Tibial nerve (tissue), 4 donors: ENCODE results near the gene SNAP47. TPM values are rescaled to one million over a fixed set of nuclear protein-coding genes. Genes with fewer than 3 reads are reported as not detected.

Source experiments
- DNase-seq, 2 donors: peaks; one replicate each; pipeline ENCODE4 v3.0.0-alpha.2; 2019; ENCODE audit warnings: low spot score in 2 of 2
- H3K27ac ChIP-seq, 4 donors: fragments of 200-600 bp; sonication (generic) in 3 of 4; one replicate each; pipeline ENCODE4 v1.5.1; 2017 to 2019; ENCODE audit warnings: mild to moderate bottlenecking in 1 of 4
- H3K27me3 ChIP-seq, 2 donors: fragments of 200-600 bp; sonication (generic) in 1 of 2; one replicate each; pipeline versions ENCODE4 v1.5.1 to v1.6.0; 2017 to 2019
- H3K36me3 ChIP-seq, 3 donors: fragments of 200-600 bp; sonication (generic); one replicate each; pipeline ENCODE4 v1.5.1; 2018 to 2019
- H3K4me1 ChIP-seq, 4 donors: fragments of 200-600 bp; sonication (generic) in 3 of 4; one replicate each; pipeline ENCODE4 v1.5.1; 2017 to 2019
- H3K4me3 ChIP-seq, 4 donors: fragments of 200-600 bp; sonication (generic) in 3 of 4; one replicate each; pipeline ENCODE4 v1.5.1; 2017 to 2019; ENCODE audit warnings: mild to moderate bottlenecking in 1 of 4, moderate library complexity in 1 of 4
- H3K9me3 ChIP-seq, 4 donors: fragments of 200-600 bp; sonication (generic) in 3 of 4; one replicate each; pipeline ENCODE4 v1.5.1; 2017 to 2019
- CTCF ChIP-seq, 5 experiments: fragments of 200-600 bp in 3 of 5; fragments of 450-650 bp in 2 of 5; sonication (generic) in 3 of 5; IDR thresholded peaks; one replicate each; pipeline ENCODE4 v1.5.1; 2016 to 2019; ENCODE audit warnings: antibody characterized with exemption in 5 of 5, mild to moderate bottlenecking in 3 of 5, moderate library complexity in 2 of 5
- EP300 ChIP-seq, 2 donors: sonication (generic); formaldehyde crosslinking; IDR thresholded peaks; one replicate each; pipeline ENCODE4 v1.6.1; 2017; ENCODE audit warnings: antibody characterized with exemption in 2 of 2, mild to moderate bottlenecking in 1 of 2
- POLR2A ChIP-seq, 2 donors: fragments of 450-650 bp; IDR thresholded peaks; one replicate each; pipeline ENCODE4 v1.6.1; 2017; ENCODE audit warnings: antibody characterized with exemption in 2 of 2, mild to moderate bottlenecking in 2 of 2, moderate library complexity in 2 of 2
- WGBS, 2 donors: methylation state at CpG; one replicate each; pipeline ENCODE4 v1.1.5; 2018; 5-methylcytosine and 5-hydroxymethylcytosine counted together
- total RNA-seq, 4 donors: library from RNA; depleted of rRNA; stranded (reverse); fragments of >200 nt; gene quantifications; one replicate each; pipeline ENCODE4 v1.1.0, GENCODE V29; 2016

SNAP47 gene
- total RNA-seq, 4 donors from 2014 or later, result 49.4 to 69.9 (median 62.8) TPM

GRCh38 chr1:227768125-227768439 lies 32.8 kb downstream of the SNAP47 start:
- 91 to 97% methylated on average over 7 of the region's 7 CpGs for WGBS, 2 donors
- no peak overlapping the region for H3K27ac ChIP-seq
- no peak overlapping the region for H3K4me3 ChIP-seq
- H3K27me3 ChIP-seq, result no peaks in the 10 kb centered on the region
- H3K9me3 ChIP-seq, result no peaks in the 10 kb centered on the region
- TF ChIP-seq EP300 (IDR thresholded peaks at IDR 0.05), result no peak
- no peak for TF ChIP-seq POLR2A (IDR thresholded peaks at IDR 0.05)
- TF ChIP-seq CTCF (IDR thresholded peaks at IDR 0.05), result no peak
- H3K36me3 ChIP-seq, result peaks cover 0 to 88% (median 0%) of the 10 kb centered on the region in 3 donors
- no peak for DNase-seq
- peaks cover 0 to 8% (median 3%) of the 10 kb centered on the region in 4 donors for H3K4me1 ChIP-seq

GRCh38 chr1:227768640-227769039 lies 33.4 kb downstream of the SNAP47 start:
- TF ChIP-seq POLR2A (IDR thresholded peaks at IDR 0.05) (no peak), CTCF (IDR thresholded peaks at IDR 0.05) (no peak), EP300 (IDR thresholded peaks at IDR 0.05) (no peak)
- Histone ChIP-seq H3K27ac (no peak overlapping the region), H3K27me3 (no peaks in the 10 kb centered on the region), H3K4me1 (peaks cover 0 to 2% (median 0%) of the 10 kb centered on the region in 4 donors), H3K36me3 (peaks cover 0 to 90% (median 0%) of the 10 kb centered on the region in 3 donors), H3K9me3 (no peaks in the 10 kb centered on the region), H3K4me3 (no peak overlapping the region)
- 86 to 93% methylated on average over 6 of the region's 6 CpGs for WGBS, 2 donors
- DNase-seq, result no peak

GRCh38 chr1:227769047-227769935 lies 34.1 kb downstream of the SNAP47 start:
- Histone ChIP-seq H3K36me3 (peaks cover 0 to 90% (median 0%) of the 10 kb centered on the region in 3 donors), H3K27ac (no peak overlapping the region), H3K4me1 (no peaks in the 10 kb centered on the region), H3K4me3 (no peak overlapping the region), H3K27me3 (no peaks in the 10 kb centered on the region), H3K9me3 (no peaks in the 10 kb centered on the region)
- no peak for TF ChIP-seq EP300 (IDR thresholded peaks at IDR 0.05)
- TF ChIP-seq POLR2A (IDR thresholded peaks at IDR 0.05), result no peak
- TF ChIP-seq CTCF (IDR thresholded peaks at IDR 0.05), result no peak
- WGBS, 2 donors, result 84 to 90% methylated on average over 19 to 20 of the region's 20 CpGs
- DNase-seq, result no peak

GRCh38 chr1:227769936-227770494 lies 34.8 kb downstream of the SNAP47 start:
- TF ChIP-seq CTCF (IDR thresholded peaks at IDR 0.05), result no peak
- WGBS, 2 donors, result 86% methylated on average over 11 to 12 of the region's 15 CpGs
- Histone ChIP-seq H3K4me3 (no peak overlapping the region), H3K36me3 (peaks cover 0 to 92% (median 0%) of the 10 kb centered on the region in 3 donors), H3K27me3 (no peaks in the 10 kb centered on the region), H3K9me3 (no peaks in the 10 kb centered on the region), H3K27ac (no peak overlapping the region), H3K4me1 (peaks cover 0 to 3% (median 0%) of the 10 kb centered on the region in 4 donors)
- DNase-seq, result no peak

- TF ChIP-seq POLR2A (IDR thresholded peaks at IDR 0.05), result no peak
- no peak for TF ChIP-seq EP300 (IDR thresholded peaks at IDR 0.05)
- TF ChIP-seq CTCF (IDR thresholded peaks at IDR 0.05), result no peak
- Histone ChIP-seq H3K27ac (no peak overlapping the region), H3K27me3 (no peaks in the 10 kb centered on the region), H3K9me3 (no peaks in the 10 kb centered on the region), H3K4me3 (no peak overlapping the region), H3K4me1 (peaks cover 0 to 3% (median 0%) of the 10 kb centered on the region in 4 donors), H3K36me3 (peaks cover 0 to 94% (median 0%) of the 10 kb centered on the region in 3 donors)
- DNase-seq, result no peak
- whole genome bisulfite sequencing, 2 donors, result 94 to 95% methylated on average over 7 to 11 of the region's 13 CpGs
Measured at GRCh38 chr1:227770812-227771211, 35.6 kb downstream of the SNAP47 start.
